ENCODE results near the gene GP1BB.

GP1BB gene

GRCh38 chr22:19739448-19739895 is 16.1 kb downstream of the GP1BB start:
- H2BK12ac ChIP-seq (ENCODE audit: low read length) = peak overlapping the region; percentile 33
- no peak overlapping the region for H4K91ac ChIP-seq (ENCODE audit: low read depth, low read length, poor library complexity)
- H3K18ac ChIP-seq (ENCODE audit: low read length) = peak overlapping the region; percentile 83
- H3K23ac ChIP-seq (ENCODE audit: low read depth, low read length, poor library complexity) = peak overlapping the region; percentile 10
- peak overlapping the region; percentile 91 for H2BK15ac ChIP-seq (ENCODE audit: low read length)
- no peak overlapping the region for H3K14ac ChIP-seq (ENCODE audit: low read length)
- WGBS, 2 donors (ENCODE audit: extremely low coverage in 2 of 2, insufficient read length in 2 of 2, insufficient replicate concordance in 1 of 2) = no CpG with 5 or more reads among the region's 16 CpGs
- H2AK5ac ChIP-seq (ENCODE audit: low read depth, low read length) = peak overlapping the region; percentile 28
- peak overlapping the region; percentile 7 for H2BK5ac ChIP-seq (ENCODE audit: low read length)
- no peak overlapping the region for H3K27ac ChIP-seq (replicated peaks; ENCODE audit: low read length)
- no peak overlapping the region for H3K4ac ChIP-seq (ENCODE audit: low read length)
- H3K9ac ChIP-seq (ENCODE audit: low read depth, low read length, poor library complexity) = peak overlapping the region; percentile 70
- H3K79me1 ChIP-seq (ENCODE audit: low read depth, low read length) = peaks cover 2% of the 10 kb centered on the region
- H3K27me3 ChIP-seq (ENCODE audit: control insufficient read depth in 3 of 3, insufficient read depth in 3 of 3, low read depth in 1 of 3, low read length in 3 of 3) = peaks cover 0 to 58% (median 1%) of the 10 kb centered on the region in 3 experiments
- peak overlapping the region; percentile 24 for H2BK120ac ChIP-seq (ENCODE audit: low read depth, low read length)
- H4K8ac ChIP-seq (ENCODE audit: low read depth, low read length) = no peak overlapping the region
- no peaks in the 10 kb centered on the region for H3K9me3 ChIP-seq (replicated peaks in 1 of 2; ENCODE audit: control insufficient read depth in 2 of 2, insufficient read depth in 1 of 2, low read depth in 1 of 2, low read length in 2 of 2)
- H3K36me3 ChIP-seq (replicated peaks in 1 of 2; ENCODE audit: control insufficient read depth in 2 of 2, insufficient read depth in 2 of 2, low read length in 2 of 2) = no peaks in the 10 kb centered on the region
- peaks cover 16 to 19% of the 10 kb centered on the region in 2 donors for H3K4me1 ChIP-seq (ENCODE audit: control insufficient read depth in 2 of 2, insufficient read depth in 1 of 2, low read depth in 1 of 2, low read length in 2 of 2)
- no peak overlapping the region for H3K4me2 ChIP-seq (ENCODE audit: insufficient read depth, low read length, poor library complexity, severe bottlenecking)
- H2AFZ ChIP-seq (ENCODE audit: low read length) = peak overlapping the region; percentile 45
- H3K4me3 ChIP-seq (ENCODE audit: low read length in 2 of 2) = no peak overlapping the region
- no peak for DNase-seq (ENCODE audit: low spot score)

GRCh38 chr22:19739911-19740449 is 16.6 kb downstream of the GP1BB start:
- peaks cover 16 to 19% of the 10 kb centered on the region in 2 donors for H3K4me1 ChIP-seq (ENCODE audit: control insufficient read depth in 2 of 2, insufficient read depth in 1 of 2, low read depth in 1 of 2, low read length in 2 of 2)
- H3K9me3 ChIP-seq (replicated peaks in 1 of 2; ENCODE audit: control insufficient read depth in 2 of 2, insufficient read depth in 1 of 2, low read depth in 1 of 2, low read length in 2 of 2) = no peaks in the 10 kb centered on the region
- no peak overlapping the region for H2AFZ ChIP-seq (ENCODE audit: low read length)
- H3K4me2 ChIP-seq (ENCODE audit: insufficient read depth, low read length, poor library complexity, severe bottlenecking) = no peak overlapping the region
- H3K36me3 ChIP-seq (replicated peaks in 1 of 2; ENCODE audit: control insufficient read depth in 2 of 2, insufficient read depth in 2 of 2, low read length in 2 of 2) = no peaks in the 10 kb centered on the region
- no peak overlapping the region for H3K4me3 ChIP-seq (ENCODE audit: low read length in 2 of 2)
- peak overlapping the region; percentile 70 for H3K9ac ChIP-seq (ENCODE audit: low read depth, low read length, poor library complexity)
- no CpG with 5 or more reads among the region's 7 CpGs for WGBS, 2 donors (ENCODE audit: extremely low coverage in 2 of 2, insufficient read length in 2 of 2, insufficient replicate concordance in 1 of 2)
- no peak overlapping the region for H3K14ac ChIP-seq (ENCODE audit: low read length)
- no peak for DNase-seq (ENCODE audit: low spot score)
- H2AK5ac ChIP-seq (ENCODE audit: low read depth, low read length) = peak overlapping the region; percentile 93
- H3K18ac ChIP-seq (ENCODE audit: low read length) = peak overlapping the region; percentile 83
- H2BK12ac ChIP-seq (ENCODE audit: low read length) = no peak overlapping the region
- H3K27ac ChIP-seq (replicated peaks; ENCODE audit: low read length) = no peak overlapping the region
- peaks cover 0 to 55% (median 1%) of the 10 kb centered on the region in 3 experiments for H3K27me3 ChIP-seq (ENCODE audit: control insufficient read depth in 3 of 3, insufficient read depth in 3 of 3, low read depth in 1 of 3, low read length in 3 of 3)
- peaks cover 5% of the 10 kb centered on the region for H3K79me1 ChIP-seq (ENCODE audit: low read depth, low read length)
- H2BK120ac ChIP-seq (ENCODE audit: low read depth, low read length) = no peak overlapping the region
- peak overlapping the region; percentile 7 for H2BK5ac ChIP-seq (ENCODE audit: low read length)
- no peak overlapping the region for H4K8ac ChIP-seq (ENCODE audit: low read depth, low read length)
- no peak overlapping the region for H3K4ac ChIP-seq (ENCODE audit: low read length)
- H3K23ac ChIP-seq (ENCODE audit: low read depth, low read length, poor library complexity) = no peak overlapping the region
- H2BK15ac ChIP-seq (ENCODE audit: low read length) = peak overlapping the region; percentile 13
- no peak overlapping the region for H4K91ac ChIP-seq (ENCODE audit: low read depth, low read length, poor library complexity)

GRCh38 chr22:19740586-19740985 is 17.2 kb downstream of the GP1BB start:
- no peak for DNase-seq (ENCODE audit: low spot score)
- H3K9ac ChIP-seq (ENCODE audit: low read depth, low read length, poor library complexity) = peak overlapping the region; percentile 4
- H3K36me3 ChIP-seq (replicated peaks in 1 of 2; ENCODE audit: control insufficient read depth in 2 of 2, insufficient read depth in 2 of 2, low read length in 2 of 2) = no peaks in the 10 kb centered on the region
- peak overlapping the region; percentile 82 for H3K14ac ChIP-seq (ENCODE audit: low read length)
- H3K27me3 ChIP-seq (ENCODE audit: control insufficient read depth in 3 of 3, insufficient read depth in 3 of 3, low read depth in 1 of 3, low read length in 3 of 3) = peaks cover 0 to 54% (median 1%) of the 10 kb centered on the region in 3 experiments
- H3K4me3 ChIP-seq (ENCODE audit: low read length in 2 of 2) = no peak overlapping the region
- H2BK5ac ChIP-seq (ENCODE audit: low read length) = peak overlapping the region; percentile 7
- peak overlapping the region; percentile 57 for H3K18ac ChIP-seq (ENCODE audit: low read length)
- H4K91ac ChIP-seq (ENCODE audit: low read depth, low read length, poor library complexity) = no peak overlapping the region
- no peak overlapping the region for H3K4ac ChIP-seq (ENCODE audit: low read length)
- peak overlapping the region; percentile 93 for H2AK5ac ChIP-seq (ENCODE audit: low read depth, low read length)
- no peaks in the 10 kb centered on the region for H3K9me3 ChIP-seq (replicated peaks in 1 of 2; ENCODE audit: control insufficient read depth in 2 of 2, insufficient read depth in 1 of 2, low read depth in 1 of 2, low read length in 2 of 2)
- no peak overlapping the region for H2AFZ ChIP-seq (ENCODE audit: low read length)
- peaks cover 5% of the 10 kb centered on the region for H3K79me1 ChIP-seq (ENCODE audit: low read depth, low read length)
- H4K8ac ChIP-seq (ENCODE audit: low read depth, low read length) = no peak overlapping the region
- no peak overlapping the region for H3K4me2 ChIP-seq (ENCODE audit: insufficient read depth, low read length, poor library complexity, severe bottlenecking)
- peaks cover 16 to 21% of the 10 kb centered on the region in 2 donors for H3K4me1 ChIP-seq (ENCODE audit: control insufficient read depth in 2 of 2, insufficient read depth in 1 of 2, low read depth in 1 of 2, low read length in 2 of 2)
- no peak overlapping the region for H3K23ac ChIP-seq (ENCODE audit: low read depth, low read length, poor library complexity)
- peak overlapping the region; percentile 81 for H2BK15ac ChIP-seq (ENCODE audit: low read length)
- no peak overlapping the region for H2BK12ac ChIP-seq (ENCODE audit: low read length)
- WGBS, 2 donors (ENCODE audit: extremely low coverage in 2 of 2, insufficient read length in 2 of 2, insufficient replicate concordance in 1 of 2) = no CpG with 5 or more reads among the region's 15 CpGs
- no peak overlapping the region for H2BK120ac ChIP-seq (ENCODE audit: low read depth, low read length)
- no peak overlapping the region for H3K27ac ChIP-seq (replicated peaks; ENCODE audit: low read length)

- no peak overlapping the region for H3K4me3 ChIP-seq (ENCODE audit: low read length in 2 of 2)
- H3K18ac ChIP-seq (ENCODE audit: low read length) = peak overlapping the region; percentile 57
- WGBS, 2 donors (ENCODE audit: extremely low coverage in 2 of 2, insufficient read length in 2 of 2, insufficient replicate concordance in 1 of 2) = no CpG with 5 or more reads among the region's 7 CpGs
- no peak overlapping the region for H3K27ac ChIP-seq (replicated peaks; ENCODE audit: low read length)
- no peak for DNase-seq (ENCODE audit: low spot score)
- H3K14ac ChIP-seq (ENCODE audit: low read length) = no peak overlapping the region
- H3K9me3 ChIP-seq (replicated peaks in 1 of 2; ENCODE audit: control insufficient read depth in 2 of 2, insufficient read depth in 1 of 2, low read depth in 1 of 2, low read length in 2 of 2) = no peaks in the 10 kb centered on the region
- no peak overlapping the region for H2BK5ac ChIP-seq (ENCODE audit: low read length)
- H4K91ac ChIP-seq (ENCODE audit: low read depth, low read length, poor library complexity) = no peak overlapping the region
- no peak overlapping the region for H3K4ac ChIP-seq (ENCODE audit: low read length)
- peaks cover 16 to 25% of the 10 kb centered on the region in 2 donors for H3K4me1 ChIP-seq (ENCODE audit: control insufficient read depth in 2 of 2, insufficient read depth in 1 of 2, low read depth in 1 of 2, low read length in 2 of 2)
- peak overlapping the region; percentile 81 for H2BK15ac ChIP-seq (ENCODE audit: low read length)
- H3K36me3 ChIP-seq (replicated peaks in 1 of 2; ENCODE audit: control insufficient read depth in 2 of 2, insufficient read depth in 2 of 2, low read length in 2 of 2) = no peaks in the 10 kb centered on the region
- H3K23ac ChIP-seq (ENCODE audit: low read depth, low read length, poor library complexity) = no peak overlapping the region
- H3K79me1 ChIP-seq (ENCODE audit: low read depth, low read length) = peaks cover 9% of the 10 kb centered on the region
- no peak overlapping the region for H2AFZ ChIP-seq (ENCODE audit: low read length)
- H2BK120ac ChIP-seq (ENCODE audit: low read depth, low read length) = no peak overlapping the region
- H3K27me3 ChIP-seq (ENCODE audit: control insufficient read depth in 3 of 3, insufficient read depth in 3 of 3, low read depth in 1 of 3, low read length in 3 of 3) = peaks cover 0 to 50% (median 1%) of the 10 kb centered on the region in 3 experiments
- peak overlapping the region; percentile 14 for H2BK12ac ChIP-seq (ENCODE audit: low read length)
- H3K9ac ChIP-seq (ENCODE audit: low read depth, low read length, poor library complexity) = no peak overlapping the region
- no peak overlapping the region for H3K4me2 ChIP-seq (ENCODE audit: insufficient read depth, low read length, poor library complexity, severe bottlenecking)
- H2AK5ac ChIP-seq (ENCODE audit: low read depth, low read length) = peak overlapping the region; percentile 93
- no peak overlapping the region for H4K8ac ChIP-seq (ENCODE audit: low read depth, low read length)
Observed at GRCh38 chr22:19741053-19741452, 17.7 kb downstream of the GP1BB start.
